ENCODE results near the gene RPGR.

GRCh38 chrX:38279188-38279587, 48.1 kb downstream of the RPGR start:
- TF ChIP-seq CTCF (IDR thresholded peaks at IDR 0.05; ENCODE audit: insufficient read depth, low read length): no peak
- TF ChIP-seq POLR2AphosphoS5 (IDR thresholded peaks at IDR 0.05; ENCODE audit: low read depth): no peak
- TF ChIP-seq REST (IDR thresholded peaks at IDR 0.05; ENCODE audit: insufficient replicate concordance, low read depth): no peak
- no peak for TF ChIP-seq SPI1 (IDR thresholded peaks at IDR 0.05; ENCODE audit: borderline replicate concordance, low read depth)

Measured in HL-60 (cell line).